Nephron (organoid): ENCODE measurements around the gene TAS2R60.

Experiments used
- H3K27ac Mint-ChIP-seq, 3 experiments: 2 replicates each; pipeline ENCODE4 v1.8.0; 2020; ENCODE audit warnings: mixed read lengths in 3 of 3, mild to moderate bottlenecking in 2 of 3, moderate library complexity in 1 of 3
- H3K27me3 Mint-ChIP-seq: 2 replicates; pipeline ENCODE4 v1.8.0; 2021; ENCODE audit warnings: low read depth, mild to moderate bottlenecking, moderate library complexity, mixed read lengths
- H3K36me3 Mint-ChIP-seq: 2 replicates; pipeline ENCODE4 v1.8.0; 2020; ENCODE audit warnings: low read depth, mixed read lengths
- H3K4me1 Mint-ChIP-seq: 2 replicates; pipeline ENCODE4 v1.8.0; 2020; ENCODE audit warnings: mixed read lengths
- H3K4me3 Mint-ChIP-seq, 3 experiments: 2 replicates each; pipeline ENCODE4 v1.8.0; 2020; ENCODE audit warnings: mild to moderate bottlenecking in 3 of 3, mixed read lengths in 3 of 3, moderate library complexity in 2 of 3
- H3K9me3 Mint-ChIP-seq: 2 replicates; pipeline ENCODE4 v1.8.0; 2020; ENCODE audit warnings: mixed read lengths
- CTCF ChIP-seq, 3 experiments: fragments of 200-600 bp; sonication (generic); IDR thresholded peaks; one replicate each; pipeline ENCODE4 v1.5.0; 2021; ENCODE audit warnings: antibody characterized with exemption in 3 of 3; ENCODE audit not compliant: unreplicated experiment in 3 of 3

Gene TAS2R60

GRCh38 chr7:143444785-143445184, 1.5 kb downstream of the TAS2R60 start:
- no peaks in the 10 kb centered on the region for H3K9me3 Mint-ChIP-seq
- H3K36me3 Mint-ChIP-seq: no peaks in the 10 kb centered on the region
- no peaks in the 10 kb centered on the region for H3K27me3 Mint-ChIP-seq
- no peak overlapping the region for H3K4me3 Mint-ChIP-seq
- no peaks in the 10 kb centered on the region for H3K4me1 Mint-ChIP-seq
- no peak overlapping the region for H3K27ac Mint-ChIP-seq
- no peak for TF ChIP-seq CTCF (IDR thresholded peaks at IDR 0.05; ENCODE audit: unreplicated experiment in 3 of 3)

- no peak overlapping the region for H3K27ac Mint-ChIP-seq
- H3K4me1 Mint-ChIP-seq: no peaks in the 10 kb centered on the region
- no peak for TF ChIP-seq CTCF (IDR thresholded peaks at IDR 0.05; ENCODE audit: unreplicated experiment in 3 of 3)
- H3K27me3 Mint-ChIP-seq: no peaks in the 10 kb centered on the region
- no peaks in the 10 kb centered on the region for H3K36me3 Mint-ChIP-seq
- H3K9me3 Mint-ChIP-seq: no peaks in the 10 kb centered on the region
- no peak overlapping the region for H3K4me3 Mint-ChIP-seq
These were observed 4.2 kb downstream of the TAS2R60 start for GRCh38 chr7:143447466-143447865.

GRCh38 chr7:143448429-143448828, 5.2 kb downstream of the TAS2R60 start:
- Mint-ChIP-seq H3K27me3 (no peaks in the 10 kb centered on the region), H3K4me3 (no peak overlapping the region), H3K36me3 (no peaks in the 10 kb centered on the region), H3K27ac (no peak overlapping the region), H3K4me1 (no peaks in the 10 kb centered on the region), H3K9me3 (no peaks in the 10 kb centered on the region)
- TF ChIP-seq CTCF (IDR thresholded peaks at IDR 0.05; ENCODE audit: unreplicated experiment in 3 of 3): no peak

GRCh38 chr7:143449793-143450192, 6.5 kb downstream of the TAS2R60 start:
- no peaks in the 10 kb centered on the region for H3K27me3 Mint-ChIP-seq

GRCh38 chr7:143451122-143451521, 7.9 kb downstream of the TAS2R60 start:
- Mint-ChIP-seq H3K36me3 (no peaks in the 10 kb centered on the region), H3K4me3 (no peak overlapping the region), H3K9me3 (no peaks in the 10 kb centered on the region), H3K27me3 (no peaks in the 10 kb centered on the region), H3K27ac (no peak overlapping the region), H3K4me1 (no peaks in the 10 kb centered on the region)
- no peak for TF ChIP-seq CTCF (IDR thresholded peaks at IDR 0.05; ENCODE audit: unreplicated experiment in 3 of 3)

More at GRCh38 chr7:143449793-143450192, 6.5 kb downstream of the TAS2R60 start:
- no peak for TF ChIP-seq CTCF (IDR thresholded peaks at IDR 0.05; ENCODE audit: unreplicated experiment in 3 of 3)
- no peak overlapping the region for H3K27ac Mint-ChIP-seq
- no peak overlapping the region for H3K4me3 Mint-ChIP-seq
- no peaks in the 10 kb centered on the region for H3K9me3 Mint-ChIP-seq
- no peaks in the 10 kb centered on the region for H3K36me3 Mint-ChIP-seq
- H3K4me1 Mint-ChIP-seq: no peaks in the 10 kb centered on the region

GRCh38 chr7:143451746-143452145, 8.5 kb downstream of the TAS2R60 start:
- Mint-ChIP-seq H3K9me3 (no peaks in the 10 kb centered on the region), H3K27me3 (no peaks in the 10 kb centered on the region), H3K36me3 (no peaks in the 10 kb centered on the region), H3K4me3 (no peak overlapping the region), H3K27ac (peak overlapping the region in 1 of 3 experiments; percentile 38), H3K4me1 (no peaks in the 10 kb centered on the region)
- TF ChIP-seq CTCF (IDR thresholded peaks at IDR 0.05; ENCODE audit: unreplicated experiment in 3 of 3): no peak
